ENCODE data around the gene ELFN1. TPM values are rescaled to one million over a fixed set of nuclear protein-coding genes. Genes with fewer than 3 reads are reported as not detected.
A peak's percentile ranks its signal among the peaks of the same experiment; 100 is the strongest.

The ELFN1 gene
- total RNA-seq, 1 donor from 2014 or later, result 17.5 TPM

GRCh38 chr7:1737523-1737922, 67.4 kb downstream of the ELFN1 start:
- DNase-seq (ENCODE audit: low spot score), result no peak
- no peak for ATAC-seq

- DNase-seq (ENCODE audit: low spot score) (no peak), ATAC-seq (no peak)
Observed at GRCh38 chr7:1737956-1738355, 67.9 kb downstream of the ELFN1 start.

- DNase-seq (ENCODE audit: low spot score), result no peak
- ATAC-seq, result no peak
Observed at GRCh38 chr7:1738511-1738910, 68.4 kb downstream of the ELFN1 start.

GRCh38 chr7:1738956-1739355, 68.9 kb downstream of the ELFN1 start:
- ATAC-seq (no peak), DNase-seq (ENCODE audit: low spot score) (no peak)

GRCh38 chr7:1739593-1739992, 69.5 kb downstream of the ELFN1 start:
- ATAC-seq, result no peak
- DNase-seq (ENCODE audit: low spot score), result no peak

GRCh38 chr7:1740214-1740613, 70.1 kb downstream of the ELFN1 start:
- ATAC-seq (no peak), DNase-seq (ENCODE audit: low spot score) (no peak)

- DNase-seq (ENCODE audit: low spot score) (no peak), ATAC-seq (no peak)
Observed at GRCh38 chr7:1741246-1741645, 71.2 kb downstream of the ELFN1 start.

GRCh38 chr7:1741751-1742554, 71.9 kb downstream of the ELFN1 start:
- DNase-seq (ENCODE audit: low spot score), result no peak

GRCh38 chr7:1742555-1743303, 72.7 kb downstream of the ELFN1 start:
- DNase-seq (ENCODE audit: low spot score) (no peak), ATAC-seq (peak; percentile 51)

More at GRCh38 chr7:1741751-1742554, 71.9 kb downstream of the ELFN1 start:
- ATAC-seq, result peak; percentile 10

- DNase-seq (ENCODE audit: low spot score), result no peak
- no peak for ATAC-seq
Observed at GRCh38 chr7:1743481-1744230, 73.6 kb downstream of the ELFN1 start.

- ATAC-seq, result no peak
- no peak for DNase-seq (ENCODE audit: low spot score)
Observed at GRCh38 chr7:1744296-1745017, 74.4 kb downstream of the ELFN1 start.

GRCh38 chr7:1745018-1745532, 75.0 kb downstream of the ELFN1 start:
- DNase-seq (ENCODE audit: low spot score) (no peak), ATAC-seq (no peak)

- ATAC-seq (no peak), DNase-seq (ENCODE audit: low spot score) (no peak)
Observed at GRCh38 chr7:1745576-1746490, 75.8 kb downstream of the ELFN1 start.

- no peak for ATAC-seq
- DNase-seq (ENCODE audit: low spot score), result no peak
Observed at GRCh38 chr7:1746491-1746975, 76.5 kb downstream of the ELFN1 start.

- no peak for DNase-seq (ENCODE audit: low spot score)
- ATAC-seq, result no peak
Observed at GRCh38 chr7:1747004-1747801, 77.1 kb downstream of the ELFN1 start.

- peak; percentile 6 for ATAC-seq
- no peak for DNase-seq (ENCODE audit: low spot score)
Observed at GRCh38 chr7:1748076-1748838, 78.2 kb downstream of the ELFN1 start.

GRCh38 chr7:1748839-1749173, 78.7 kb downstream of the ELFN1 start:
- ATAC-seq (peak; percentile 7), DNase-seq (ENCODE audit: low spot score) (no peak)

GRCh38 chr7:1749351-1749863, 79.3 kb downstream of the ELFN1 start:
- no peak for DNase-seq (ENCODE audit: low spot score)
- no peak for ATAC-seq
